ENCODE results near the gene PDCL2. TPM values are rescaled to one million over a fixed set of nuclear protein-coding genes. Genes with fewer than 3 reads are reported as not detected.

Gene PDCL2
- total RNA-seq, 2 donors from 2014 or later = not detected

- Histone ChIP-seq H3K4me3 (no peak overlapping the region), H3K4me1 (replicated peaks) (no peaks in the 10 kb centered on the region), H3K27ac (no peak overlapping the region), H3K27me3 (replicated peaks; ENCODE audit: insufficient read depth) (no peaks in the 10 kb centered on the region), H3K36me3 (no peaks in the 10 kb centered on the region), H3K9me3 (no peaks in the 10 kb centered on the region)
- TF ChIP-seq POLR2AphosphoS5 (IDR thresholded peaks at IDR 0.05) (no peak), POLR2A (IDR thresholded peaks at IDR 0.05) (no peak)
- TF ChIP-seq, protein P1, sequence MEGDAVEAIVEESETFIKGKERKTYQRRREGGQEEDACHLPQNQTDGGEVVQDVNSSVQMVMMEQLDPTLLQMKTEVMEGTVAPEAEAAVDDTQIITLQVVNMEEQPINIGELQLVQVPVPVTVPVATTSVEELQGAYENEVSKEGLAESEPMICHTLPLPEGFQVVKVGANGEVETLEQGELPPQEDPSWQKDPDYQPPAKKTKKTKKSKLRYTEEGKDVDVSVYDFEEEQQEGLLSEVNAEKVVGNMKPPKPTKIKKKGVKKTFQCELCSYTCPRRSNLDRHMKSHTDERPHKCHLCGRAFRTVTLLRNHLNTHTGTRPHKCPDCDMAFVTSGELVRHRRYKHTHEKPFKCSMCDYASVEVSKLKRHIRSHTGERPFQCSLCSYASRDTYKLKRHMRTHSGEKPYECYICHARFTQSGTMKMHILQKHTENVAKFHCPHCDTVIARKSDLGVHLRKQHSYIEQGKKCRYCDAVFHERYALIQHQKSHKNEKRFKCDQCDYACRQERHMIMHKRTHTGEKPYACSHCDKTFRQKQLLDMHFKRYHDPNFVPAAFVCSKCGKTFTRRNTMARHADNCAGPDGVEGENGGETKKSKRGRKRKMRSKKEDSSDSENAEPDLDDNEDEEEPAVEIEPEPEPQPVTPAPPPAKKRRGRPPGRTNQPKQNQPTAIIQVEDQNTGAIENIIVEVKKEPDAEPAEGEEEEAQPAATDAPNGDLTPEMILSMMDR (IDR thresholded peaks at IDR 0.05) = no peak
- WGBS = 93% methylated on average over 3 of the region's 3 CpGs
- DNase-seq (ENCODE audit: low spot score) = no peak
- intact Hi-C loops (cut with DNase I) = no loop called here
These were observed 19.5 kb upstream of the PDCL2 start for GRCh38 chr4:55611358-55612059.

DNA sequence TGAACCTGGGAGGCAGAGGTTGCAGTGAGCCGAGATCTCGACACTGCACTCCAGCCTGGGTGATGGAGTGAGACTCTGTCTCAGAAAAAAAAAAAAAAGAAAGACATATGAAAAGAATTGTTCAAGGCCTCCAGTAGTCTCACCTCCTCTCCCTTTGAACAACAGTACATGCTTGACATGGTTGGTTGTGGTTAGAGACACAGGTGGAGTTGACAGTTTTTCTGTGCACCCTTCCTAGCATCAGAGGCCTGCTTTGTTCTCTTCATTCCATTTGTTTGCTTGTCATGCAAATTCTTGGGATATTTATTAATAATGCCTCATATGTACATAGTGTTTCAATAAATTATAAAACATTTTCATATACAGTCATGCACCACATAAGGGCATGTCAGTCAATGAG is 18.3 kb upstream of the PDCL2 start:
- no peaks in the 10 kb centered on the region for H3K4me1 ChIP-seq (replicated peaks)
- intact Hi-C loops (cut with DNase I) = no loop called here
- H3K4me3 ChIP-seq = no peak overlapping the region
- TF ChIP-seq POLR2A (IDR thresholded peaks at IDR 0.05) = no peak
- TF ChIP-seq, protein P1 (IDR thresholded peaks at IDR 0.05) = no peak
- no peak for TF ChIP-seq POLR2AphosphoS5 (IDR thresholded peaks at IDR 0.05)
- no peak overlapping the region for H3K27ac ChIP-seq
- WGBS = 98% methylated on average over 2 of the region's 2 CpGs
- no peaks in the 10 kb centered on the region for H3K27me3 ChIP-seq (replicated peaks; ENCODE audit: insufficient read depth)
- no peaks in the 10 kb centered on the region for H3K36me3 ChIP-seq
- H3K9me3 ChIP-seq = no peaks in the 10 kb centered on the region
- no peak for DNase-seq (ENCODE audit: low spot score)

DNA sequence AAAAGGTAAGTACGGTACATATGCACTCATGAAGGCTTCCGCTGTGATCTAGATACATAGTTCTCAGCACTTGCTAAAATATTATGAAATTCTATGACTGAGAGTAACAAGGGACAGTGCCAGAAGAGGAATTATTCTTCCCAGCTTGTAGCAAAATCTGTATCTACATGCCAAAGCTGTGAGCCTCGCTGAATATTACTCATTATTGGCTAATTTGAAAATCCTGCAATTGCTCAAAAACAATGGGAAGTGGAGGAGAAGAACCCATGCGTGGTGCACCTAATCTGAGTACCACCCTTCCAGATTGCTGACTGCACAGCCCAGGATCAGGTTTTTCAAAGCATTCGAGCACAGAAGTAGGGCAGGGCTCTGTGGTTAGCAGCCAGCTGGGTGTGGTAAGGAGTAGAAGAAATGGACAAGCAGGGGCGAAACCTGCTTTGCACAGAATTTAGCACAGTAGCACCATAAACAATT is 17.4 kb upstream of the PDCL2 start:
- no peak for DNase-seq (ENCODE audit: low spot score)
- Histone ChIP-seq H3K27ac (no peak overlapping the region), H3K9me3 (no peaks in the 10 kb centered on the region), H3K27me3 (replicated peaks; ENCODE audit: insufficient read depth) (no peaks in the 10 kb centered on the region), H3K36me3 (no peaks in the 10 kb centered on the region), H3K4me1 (replicated peaks) (no peaks in the 10 kb centered on the region), H3K4me3 (no peak overlapping the region)
- TF ChIP-seq POLR2A (IDR thresholded peaks at IDR 0.05) (no peak), POLR2AphosphoS5 (IDR thresholded peaks at IDR 0.05) (no peak)
- TF ChIP-seq, protein P1 (IDR thresholded peaks at IDR 0.05) = no peak
- WGBS = 53% methylated on average over 6 of the region's 6 CpGs
- intact Hi-C loops (cut with DNase I) = no loop called here

- no peaks in the 10 kb centered on the region for H3K36me3 ChIP-seq
- no peak for DNase-seq (ENCODE audit: low spot score)
- H3K4me1 ChIP-seq (replicated peaks) = no peaks in the 10 kb centered on the region
- H3K27ac ChIP-seq = no peak overlapping the region
- no peaks in the 10 kb centered on the region for H3K9me3 ChIP-seq
- 79% methylated on average over 1 of the region's 1 CpG for WGBS
- H3K4me3 ChIP-seq = no peak overlapping the region
- no peaks in the 10 kb centered on the region for H3K27me3 ChIP-seq (replicated peaks; ENCODE audit: insufficient read depth)
- TF ChIP-seq POLR2AphosphoS5 (IDR thresholded peaks at IDR 0.05) (no peak), POLR2A (IDR thresholded peaks at IDR 0.05) (no peak)
- TF ChIP-seq, protein P1 (IDR thresholded peaks at IDR 0.05) = no peak
- intact Hi-C loops (cut with DNase I) = no loop called here
These were observed 16.5 kb upstream of the PDCL2 start for GRCh38 chr4:55608591-55608990.

- DNase-seq (ENCODE audit: low spot score) = no peak
- 87% methylated on average over 7 of the region's 7 CpGs for WGBS
- Histone ChIP-seq H3K36me3 (no peaks in the 10 kb centered on the region), H3K9me3 (no peaks in the 10 kb centered on the region), H3K27me3 (replicated peaks; ENCODE audit: insufficient read depth) (no peaks in the 10 kb centered on the region), H3K4me1 (replicated peaks) (no peaks in the 10 kb centered on the region), H3K4me3 (no peak overlapping the region), H3K27ac (no peak overlapping the region)
- TF ChIP-seq, protein P1 (IDR thresholded peaks at IDR 0.05) = no peak
- TF ChIP-seq POLR2A (IDR thresholded peaks at IDR 0.05) (no peak), POLR2AphosphoS5 (IDR thresholded peaks at IDR 0.05) (no peak)
- intact Hi-C loops (cut with DNase I) = no loop called here
These were observed 13.0 kb upstream of the PDCL2 start for GRCh38 chr4:55604996-55605395.

All from prostate gland (tissue), 2 donors.